ENCODE measurements around the gene ATP1A1. TPM values are rescaled to one million over a fixed set of nuclear protein-coding genes. Genes with fewer than 3 reads are reported as not detected.
A peak's percentile ranks its signal among the peaks of the same experiment; 100 is the strongest.

Gene ATP1A1
- total RNA-seq, 3 donors from 2014 or later (not counting 1 experiment from before 2014, with no cell fraction given): 134 to 144 (median 140) TPM

- H3K9me3 ChIP-seq (ENCODE audit: control insufficient read depth, insufficient read depth, low read length): no peaks in the 10 kb centered on the region
- Mint-ChIP-seq H3K27me3 (ENCODE audit: low read depth in 2 of 2) (no peaks in the 10 kb centered on the region), H3K27ac (no peak overlapping the region), H3K9me3 (no peaks in the 10 kb centered on the region), H3K36me3 (peaks cover 5% of the 10 kb centered on the region), H3K4me1 (peaks cover 58 to 59% of the 10 kb centered on the region in 2 donors), H3K4me3 (no peak overlapping the region)
- peaks cover 14% of the 10 kb centered on the region for H3K4me1 ChIP-seq (ENCODE audit: control insufficient read depth, insufficient read depth, low read length)
- TF ChIP-seq CTCF (IDR thresholded peaks at IDR 0.05): no peak
- H3K36me3 ChIP-seq (ENCODE audit: control insufficient read depth, insufficient read depth, low read length): peaks cover 26% of the 10 kb centered on the region
- ATAC-seq: no peak
- no peak overlapping the region for H3K4me3 ChIP-seq (ENCODE audit: low read length)
- no peak for DNase-seq
- H3K27ac ChIP-seq (ENCODE audit: low read length): no peak overlapping the region
- WGBS (ENCODE audit: insufficient coverage): 80% methylated on average over 1 of the region's 2 CpGs
- no peaks in the 10 kb centered on the region for H3K27me3 ChIP-seq (ENCODE audit: control insufficient read depth, insufficient read depth, low read length)
- intact Hi-C loops (cut with micrococcal nuclease): no loop called here
These were observed 9.3 kb downstream of the ATP1A1 start for GRCh38 chr1:116382321-116382720.

GRCh38 chr1:116382857-116383483 is 9.9 kb downstream of the ATP1A1 start:
- Mint-ChIP-seq H3K27me3 (ENCODE audit: low read depth in 2 of 2) (no peaks in the 10 kb centered on the region), H3K36me3 (peaks cover 12% of the 10 kb centered on the region)
- DNase-seq: no peak

GRCh38 chr1:116386042-116386441 is 13.0 kb downstream of the ATP1A1 start:
- H3K27ac ChIP-seq (ENCODE audit: low read length): no peak overlapping the region

More at GRCh38 chr1:116382857-116383483, 9.9 kb downstream of the ATP1A1 start:
- no peak overlapping the region for H3K27ac ChIP-seq (ENCODE audit: low read length)
- Mint-ChIP-seq H3K9me3 (no peaks in the 10 kb centered on the region), H3K4me3 (no peak overlapping the region), H3K4me1 (peaks cover 52% of the 10 kb centered on the region in 2 donors), H3K27ac (peak overlapping the region in 1 of 2 donors; percentile 56)
- intact Hi-C loops (cut with micrococcal nuclease): no loop called here
- no peaks in the 10 kb centered on the region for H3K27me3 ChIP-seq (ENCODE audit: control insufficient read depth, insufficient read depth, low read length)
- no peak overlapping the region for H3K4me3 ChIP-seq (ENCODE audit: low read length)
- H3K9me3 ChIP-seq (ENCODE audit: control insufficient read depth, insufficient read depth, low read length): no peaks in the 10 kb centered on the region
- H3K36me3 ChIP-seq (ENCODE audit: control insufficient read depth, insufficient read depth, low read length): peaks cover 33% of the 10 kb centered on the region
- TF ChIP-seq CTCF (IDR thresholded peaks at IDR 0.05): no peak
- H3K4me1 ChIP-seq (ENCODE audit: control insufficient read depth, insufficient read depth, low read length): peaks cover 10% of the 10 kb centered on the region
- 97% methylated on average over 2 of the region's 4 CpGs for WGBS (ENCODE audit: insufficient coverage)
- ATAC-seq: no peak

More at GRCh38 chr1:116386042-116386441, 13.0 kb downstream of the ATP1A1 start:
- Histone ChIP-seq H3K4me3 (ENCODE audit: low read length) (no peak overlapping the region), H3K27me3 (ENCODE audit: control insufficient read depth, insufficient read depth, low read length) (no peaks in the 10 kb centered on the region), H3K9me3 (ENCODE audit: control insufficient read depth, insufficient read depth, low read length) (no peaks in the 10 kb centered on the region), H3K36me3 (ENCODE audit: control insufficient read depth, insufficient read depth, low read length) (peaks cover 63% of the 10 kb centered on the region), H3K4me1 (ENCODE audit: control insufficient read depth, insufficient read depth, low read length) (peaks cover 7% of the 10 kb centered on the region)
- intact Hi-C loops (cut with micrococcal nuclease): no loop called here
- Mint-ChIP-seq H3K27me3 (ENCODE audit: low read depth in 2 of 2) (no peaks in the 10 kb centered on the region), H3K4me3 (no peak overlapping the region), H3K36me3 (peaks cover 38% of the 10 kb centered on the region), H3K9me3 (no peaks in the 10 kb centered on the region), H3K4me1 (peaks cover 32 to 39% of the 10 kb centered on the region in 2 donors), H3K27ac (no peak overlapping the region)
- TF ChIP-seq CTCF (IDR thresholded peaks at IDR 0.05): no peak
- ATAC-seq: no peak
- DNase-seq: no peak
- 100% methylated on average over 1 of the region's 4 CpGs for WGBS (ENCODE audit: insufficient coverage)

Measured in natural killer cell (primary cell).